Subcutaneous abdominal adipose tissue (tissue), 5 donors: Measurements from ENCODE around the gene DDX60.

Experiments
- H3K27ac ChIP-seq: one replicate; pipeline ENCODE4 v1.7.0; 2013; ENCODE audit warnings: low read depth, mild to moderate bottlenecking, inconsistent platforms, low read length, moderate library complexity
- H3K27me3 ChIP-seq, 5 donors: one replicate each; pipeline ENCODE4 v1.7.0; 2013; ENCODE audit warnings: low read length in 5 of 5, inconsistent platforms in 1 of 5; ENCODE audit not compliant: control insufficient read depth in 5 of 5, insufficient read depth in 4 of 5
- H3K36me3 ChIP-seq, 5 donors: one replicate each; pipeline ENCODE4 v1.7.0; 2013; ENCODE audit warnings: low read length in 5 of 5; ENCODE audit not compliant: control insufficient read depth in 5 of 5, insufficient read depth in 5 of 5
- H3K4me1 ChIP-seq, 5 donors: one replicate each; pipeline ENCODE4 v1.7.0; 2013; ENCODE audit warnings: low read length in 5 of 5, mild to moderate bottlenecking in 3 of 5, moderate library complexity in 1 of 5; ENCODE audit not compliant: control insufficient read depth in 5 of 5, insufficient read depth in 5 of 5
- H3K4me3 ChIP-seq, 5 donors: one replicate each; pipeline ENCODE4 v1.7.0; 2013; ENCODE audit warnings: low read length in 5 of 5, low read depth in 1 of 5
- H3K9ac ChIP-seq, 5 donors: one replicate each; pipeline ENCODE4 v1.7.0; 2013; ENCODE audit warnings: low read length in 5 of 5, mild to moderate bottlenecking in 4 of 5, moderate library complexity in 3 of 5
- H3K9me3 ChIP-seq, 5 donors: one replicate each; pipeline ENCODE4 v1.7.0; 2013; ENCODE audit warnings: low read length in 5 of 5; ENCODE audit not compliant: control insufficient read depth in 5 of 5
- donor health status: healthy.
- donor health status: healthy.
- donor health status: healthy.
- donor health status: healthy.
- donor health status: healthy.

The DDX60 gene

DNA sequence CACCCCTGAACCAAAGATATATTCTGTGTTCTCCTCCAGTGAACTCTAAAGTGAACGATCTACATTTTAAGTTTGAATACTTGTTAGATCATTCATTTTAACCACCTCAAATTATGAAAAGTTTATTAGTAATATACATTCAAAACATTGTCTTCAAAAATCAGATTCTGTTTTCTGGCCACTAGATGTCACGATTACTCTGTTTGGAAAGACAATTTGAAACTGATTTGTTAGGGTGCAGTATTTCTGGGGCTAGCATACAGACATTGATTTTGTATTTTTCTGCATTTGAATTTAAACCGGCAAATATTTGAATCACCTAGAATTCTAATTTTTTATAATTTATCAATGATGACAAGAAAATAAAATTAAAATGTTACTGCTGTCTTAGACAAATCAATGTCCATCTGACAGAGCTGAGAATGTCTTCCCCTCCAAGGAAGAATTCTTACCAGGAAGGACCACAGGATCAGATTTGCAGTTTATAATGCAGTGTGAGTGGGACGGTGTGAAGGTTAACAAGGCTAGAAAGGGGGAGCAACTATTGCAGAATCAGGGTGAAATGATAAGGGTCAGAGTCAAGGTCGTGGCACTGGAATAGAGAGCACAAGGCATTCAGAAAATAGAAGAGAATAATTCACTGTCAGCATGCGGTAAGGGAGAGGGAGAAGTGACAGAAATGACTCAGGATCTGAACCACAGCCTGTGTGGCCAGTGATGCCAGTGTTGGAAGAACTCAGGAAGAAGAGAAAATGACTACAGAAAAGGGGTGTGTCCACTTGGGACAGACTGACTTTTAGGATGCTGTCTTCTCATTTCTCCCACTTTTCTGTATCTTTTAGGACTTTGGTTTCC is 134.6 kb downstream of the DDX60 start:
- Histone ChIP-seq H3K27ac (no peak overlapping the region), H3K9ac (no peak overlapping the region)

DNA sequence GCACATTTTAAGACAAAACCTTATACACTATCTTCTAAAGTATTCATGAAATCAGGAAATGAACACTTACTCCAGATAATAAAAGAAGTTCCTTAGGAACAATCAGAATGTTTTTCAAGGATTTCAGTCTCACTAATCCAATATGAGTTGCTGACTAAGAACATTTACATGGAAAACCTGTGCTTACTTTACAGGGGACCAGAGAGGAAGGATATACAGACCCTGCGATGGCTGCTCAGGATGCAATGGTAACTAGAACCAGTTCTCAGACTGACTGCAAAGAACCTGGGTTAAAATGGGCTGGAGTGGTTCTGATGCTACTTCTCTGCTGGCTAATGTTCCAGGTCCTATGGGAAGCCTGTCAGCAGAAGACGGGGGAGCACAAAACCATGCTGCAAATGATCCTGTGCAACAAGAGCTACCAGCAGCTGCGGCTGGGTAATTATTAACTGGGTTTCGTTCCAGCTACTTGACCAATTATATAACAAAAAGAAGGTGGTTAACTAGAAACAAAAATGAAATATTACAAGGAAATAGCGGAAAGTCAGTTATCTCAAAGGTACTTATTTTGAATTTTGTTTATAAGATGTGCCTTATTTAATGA is 140.9 kb downstream of the DDX60 start:
- Histone ChIP-seq H3K27me3 (no peaks in the 10 kb centered on the region), H3K9me3 (no peaks in the 10 kb centered on the region), H3K4me1 (no peaks in the 10 kb centered on the region), H3K9ac (no peak overlapping the region), H3K4me3 (no peak overlapping the region), H3K27ac (no peak overlapping the region), H3K36me3 (no peaks in the 10 kb centered on the region)

More for the DNA sequence above, 134.6 kb downstream of the DDX60 start:
- H3K36me3 ChIP-seq: no peaks in the 10 kb centered on the region
- no peaks in the 10 kb centered on the region for H3K4me1 ChIP-seq
- H3K9me3 ChIP-seq: no peaks in the 10 kb centered on the region
- no peaks in the 10 kb centered on the region for H3K27me3 ChIP-seq
- H3K4me3 ChIP-seq: no peak overlapping the region

DNA sequence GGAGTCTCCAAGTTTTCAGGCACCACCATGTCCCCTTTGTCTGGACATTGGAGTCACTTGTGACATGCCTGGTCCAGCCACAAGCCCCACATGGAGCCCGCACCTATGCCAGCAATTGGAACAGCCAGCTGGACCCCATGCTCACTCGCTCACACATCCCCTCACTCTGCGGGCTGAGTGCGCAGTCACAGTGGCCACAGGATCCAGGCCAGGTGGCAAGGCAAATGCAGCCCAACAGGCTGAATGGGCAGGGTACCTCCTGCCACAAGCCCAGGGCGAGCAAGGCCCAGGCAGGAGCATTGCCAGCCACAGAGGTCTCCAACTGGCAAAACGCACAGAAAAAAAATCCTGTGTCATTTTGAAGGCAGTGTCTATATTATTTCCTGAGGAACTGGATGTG is 144.2 kb downstream of the DDX60 start:
- no peak overlapping the region for H3K27ac ChIP-seq
- no peaks in the 10 kb centered on the region for H3K36me3 ChIP-seq
- H3K4me1 ChIP-seq: no peaks in the 10 kb centered on the region
- no peaks in the 10 kb centered on the region for H3K9me3 ChIP-seq
- no peak overlapping the region for H3K9ac ChIP-seq
- no peaks in the 10 kb centered on the region for H3K27me3 ChIP-seq
- no peak overlapping the region for H3K4me3 ChIP-seq

DNA sequence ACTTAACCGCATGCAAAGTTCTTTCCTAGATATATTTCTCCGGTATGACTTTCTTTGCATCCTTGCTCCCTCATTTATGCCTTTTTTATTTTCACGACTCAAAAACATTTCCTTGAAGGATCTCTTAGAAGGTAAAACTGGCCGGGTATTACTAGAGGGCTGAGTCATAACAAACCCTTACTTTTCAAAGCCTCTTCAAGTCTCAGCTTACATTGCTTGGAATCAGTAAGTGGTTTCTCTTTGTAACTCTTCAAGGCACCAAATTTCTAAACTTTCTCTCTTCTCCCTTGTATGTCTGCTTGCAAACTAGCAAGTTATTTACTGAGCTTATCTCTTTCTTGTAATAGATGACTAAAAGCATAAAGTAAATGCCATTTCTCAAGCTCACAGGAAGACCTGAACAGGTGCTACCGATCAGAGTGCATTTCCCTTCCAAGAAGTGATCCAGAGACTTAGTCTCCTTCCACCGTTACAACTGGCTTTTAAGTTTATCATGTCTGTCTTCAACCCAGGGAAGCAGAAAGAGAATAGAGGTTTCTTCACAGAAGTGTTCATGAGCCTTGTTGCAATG is 150.8 kb downstream of the DDX60 start:
- no peaks in the 10 kb centered on the region for H3K27me3 ChIP-seq
- H3K4me1 ChIP-seq: no peaks in the 10 kb centered on the region
- no peak overlapping the region for H3K27ac ChIP-seq

More for the DNA sequence above, 150.8 kb downstream of the DDX60 start:
- Histone ChIP-seq H3K36me3 (no peaks in the 10 kb centered on the region), H3K9ac (no peak overlapping the region), H3K4me3 (no peak overlapping the region), H3K9me3 (no peaks in the 10 kb centered on the region)
